Measurements from ENCODE around the gene MAP3K1.

The MAP3K1 gene

GRCh38 chr5:56802205-56802604 is 13.1 kb upstream of the MAP3K1 start:
- Histone ChIP-seq H3K9me3 (ENCODE audit: severe bottlenecking) (no peaks in the 10 kb centered on the region), H3K4me3 (ENCODE audit: low read depth, low read length) (no peak overlapping the region), H3K36me3 (no peaks in the 10 kb centered on the region), H3K27me3 (ENCODE audit: insufficient read depth, low read depth, severe bottlenecking) (no peaks in the 10 kb centered on the region), H3K27ac (no peak overlapping the region)
- no peak for TF ChIP-seq CTCF (IDR thresholded peaks at IDR 0.05; ENCODE audit: low read depth, low read length)
- DNase-seq: no peak

DNA sequence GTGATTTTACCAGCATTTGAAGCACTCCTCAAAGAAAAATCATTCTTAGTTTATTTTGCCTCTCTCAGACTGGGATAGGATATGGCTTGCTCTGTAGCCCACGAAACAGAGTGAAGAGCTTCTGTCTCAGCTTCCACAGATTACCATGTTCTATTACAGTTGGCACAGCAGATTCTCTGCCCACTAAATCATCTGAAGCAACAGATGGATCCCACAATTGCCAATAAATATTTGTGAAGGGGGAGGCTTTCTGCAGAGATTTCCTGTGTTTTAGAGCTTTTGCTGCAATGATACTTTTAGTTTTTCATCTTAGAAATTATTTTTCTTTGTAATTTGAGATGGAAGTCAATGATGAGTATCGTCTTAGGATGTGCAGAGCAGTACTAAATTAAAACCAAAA is 12.3 kb upstream of the MAP3K1 start:
- H3K9me3 ChIP-seq (ENCODE audit: severe bottlenecking): no peaks in the 10 kb centered on the region

GRCh38 chr5:56803894-56804293 is 11.5 kb upstream of the MAP3K1 start:
- no peak for TF ChIP-seq CTCF (IDR thresholded peaks at IDR 0.05; ENCODE audit: low read depth, low read length)
- no peak for DNase-seq

More for the DNA sequence above, 12.3 kb upstream of the MAP3K1 start:
- no peaks in the 10 kb centered on the region for H3K36me3 ChIP-seq
- DNase-seq: no peak
- no peak for TF ChIP-seq CTCF (IDR thresholded peaks at IDR 0.05; ENCODE audit: low read depth, low read length)
- no peak overlapping the region for H3K4me3 ChIP-seq (ENCODE audit: low read depth, low read length)
- H3K27me3 ChIP-seq (ENCODE audit: insufficient read depth, low read depth, severe bottlenecking): no peaks in the 10 kb centered on the region
- no peak overlapping the region for H3K27ac ChIP-seq

DNA sequence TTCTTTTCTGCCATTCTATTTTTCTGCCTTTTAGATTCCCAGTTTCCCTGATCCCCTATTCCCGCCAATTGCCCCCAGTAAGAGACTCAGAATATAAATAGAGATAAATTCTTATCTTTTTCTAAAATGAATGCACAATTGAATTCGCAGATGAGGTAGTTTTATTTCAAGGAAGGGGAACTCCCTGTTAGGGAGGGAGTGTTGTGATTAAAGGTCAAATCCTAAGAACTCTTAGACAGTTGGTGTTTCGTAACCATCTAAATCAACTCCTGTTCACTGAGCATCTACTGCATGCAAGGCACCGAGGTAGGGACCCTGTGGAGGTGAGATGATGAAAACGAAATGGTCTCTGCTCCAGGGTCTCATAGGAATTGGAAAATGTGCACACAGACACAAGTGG is 7.7 kb upstream of the MAP3K1 start:
- Histone ChIP-seq H3K36me3 (no peaks in the 10 kb centered on the region), H3K27ac (no peak overlapping the region), H3K9me3 (ENCODE audit: severe bottlenecking) (no peaks in the 10 kb centered on the region), H3K27me3 (ENCODE audit: insufficient read depth, low read depth, severe bottlenecking) (no peaks in the 10 kb centered on the region), H3K4me3 (ENCODE audit: low read depth, low read length) (no peak overlapping the region)
- DNase-seq: no peak
- TF ChIP-seq CTCF (IDR thresholded peaks at IDR 0.05; ENCODE audit: low read depth, low read length): no peak

More at GRCh38 chr5:56803894-56804293, 11.5 kb upstream of the MAP3K1 start:
- Histone ChIP-seq H3K36me3 (no peaks in the 10 kb centered on the region), H3K27me3 (ENCODE audit: insufficient read depth, low read depth, severe bottlenecking) (no peaks in the 10 kb centered on the region), H3K27ac (no peak overlapping the region), H3K4me3 (ENCODE audit: low read depth, low read length) (no peak overlapping the region), H3K9me3 (ENCODE audit: severe bottlenecking) (no peaks in the 10 kb centered on the region)

- no peak for DNase-seq
Measured at GRCh38 chr5:56808211-56808610, 7.1 kb upstream of the MAP3K1 start.

More at GRCh38 chr5:56808211-56808610, 7.1 kb upstream of the MAP3K1 start:
- Histone ChIP-seq H3K27ac (no peak overlapping the region), H3K36me3 (no peaks in the 10 kb centered on the region), H3K4me3 (ENCODE audit: low read depth, low read length) (no peak overlapping the region), H3K27me3 (ENCODE audit: insufficient read depth, low read depth, severe bottlenecking) (no peaks in the 10 kb centered on the region), H3K9me3 (ENCODE audit: severe bottlenecking) (no peaks in the 10 kb centered on the region)
- TF ChIP-seq CTCF (IDR thresholded peaks at IDR 0.05; ENCODE audit: low read depth, low read length): no peak
